ENCODE data around the gene AOPEP.

AOPEP gene

GRCh38 chr9:94976077-94976476 lies 249.6 kb downstream of the AOPEP start:
- Histone ChIP-seq H3K36me3 (ENCODE audit: control insufficient read depth in 2 of 2, insufficient read depth in 2 of 2, low read length in 2 of 2) (no peaks in the 10 kb centered on the region), H3K9ac (ENCODE audit: low read depth in 1 of 2, low read length in 2 of 2) (no peak overlapping the region), H3K4me1 (ENCODE audit: control insufficient read depth in 2 of 2, insufficient read depth in 2 of 2, low read length in 2 of 2) (peaks cover 2 to 6% of the 10 kb centered on the region in 2 donors), H3K27me3 (ENCODE audit: control insufficient read depth in 2 of 2, insufficient read depth in 2 of 2, low read length in 2 of 2) (no peaks in the 10 kb centered on the region), H3K4me3 (ENCODE audit: low read length in 2 of 2) (no peak overlapping the region), H3K9me3 (ENCODE audit: control insufficient read depth in 2 of 2, low read length in 2 of 2) (no peaks in the 10 kb centered on the region), H3K27ac (ENCODE audit: low read depth in 2 of 2, low read length in 2 of 2) (no peak overlapping the region)

- Histone ChIP-seq H3K27ac (ENCODE audit: low read depth in 2 of 2, low read length in 2 of 2) (no peak overlapping the region), H3K27me3 (ENCODE audit: control insufficient read depth in 2 of 2, insufficient read depth in 2 of 2, low read length in 2 of 2) (no peaks in the 10 kb centered on the region), H3K4me1 (ENCODE audit: control insufficient read depth in 2 of 2, insufficient read depth in 2 of 2, low read length in 2 of 2) (peaks cover 2 to 6% of the 10 kb centered on the region in 2 donors), H3K4me3 (ENCODE audit: low read length in 2 of 2) (no peak overlapping the region), H3K9me3 (ENCODE audit: control insufficient read depth in 2 of 2, low read length in 2 of 2) (no peaks in the 10 kb centered on the region), H3K36me3 (ENCODE audit: control insufficient read depth in 2 of 2, insufficient read depth in 2 of 2, low read length in 2 of 2) (no peaks in the 10 kb centered on the region), H3K9ac (ENCODE audit: low read depth in 1 of 2, low read length in 2 of 2) (no peak overlapping the region)
Observed at GRCh38 chr9:94977416-94977815, 250.9 kb downstream of the AOPEP start.

- no peak overlapping the region for H3K4me3 ChIP-seq (ENCODE audit: low read length in 2 of 2)
- no peaks in the 10 kb centered on the region for H3K27me3 ChIP-seq (ENCODE audit: control insufficient read depth in 2 of 2, insufficient read depth in 2 of 2, low read length in 2 of 2)
- no peaks in the 10 kb centered on the region for H3K9me3 ChIP-seq (ENCODE audit: control insufficient read depth in 2 of 2, low read length in 2 of 2)
- no peak overlapping the region for H3K9ac ChIP-seq (ENCODE audit: low read depth in 1 of 2, low read length in 2 of 2)
- no peaks in the 10 kb centered on the region for H3K4me1 ChIP-seq (ENCODE audit: control insufficient read depth in 2 of 2, insufficient read depth in 2 of 2, low read length in 2 of 2)
- H3K27ac ChIP-seq (ENCODE audit: low read depth in 2 of 2, low read length in 2 of 2): no peak overlapping the region
- peaks cover 0 to 4% of the 10 kb centered on the region in 2 donors for H3K36me3 ChIP-seq (ENCODE audit: control insufficient read depth in 2 of 2, insufficient read depth in 2 of 2, low read length in 2 of 2)
Observed at GRCh38 chr9:94979904-94980507, 253.5 kb downstream of the AOPEP start.

GRCh38 chr9:94980947-94981722 lies 254.6 kb downstream of the AOPEP start:
- Histone ChIP-seq H3K4me1 (ENCODE audit: control insufficient read depth in 2 of 2, insufficient read depth in 2 of 2, low read length in 2 of 2) (no peaks in the 10 kb centered on the region), H3K9me3 (ENCODE audit: control insufficient read depth in 2 of 2, low read length in 2 of 2) (no peaks in the 10 kb centered on the region), H3K36me3 (ENCODE audit: control insufficient read depth in 2 of 2, insufficient read depth in 2 of 2, low read length in 2 of 2) (peaks cover 0 to 4% of the 10 kb centered on the region in 2 donors), H3K27me3 (ENCODE audit: control insufficient read depth in 2 of 2, insufficient read depth in 2 of 2, low read length in 2 of 2) (no peaks in the 10 kb centered on the region), H3K27ac (ENCODE audit: low read depth in 2 of 2, low read length in 2 of 2) (no peak overlapping the region), H3K9ac (ENCODE audit: low read depth in 1 of 2, low read length in 2 of 2) (no peak overlapping the region), H3K4me3 (ENCODE audit: low read length in 2 of 2) (no peak overlapping the region)

GRCh38 chr9:94981723-94982090 lies 255.2 kb downstream of the AOPEP start:
- H3K4me1 ChIP-seq (ENCODE audit: control insufficient read depth in 2 of 2, insufficient read depth in 2 of 2, low read length in 2 of 2): no peaks in the 10 kb centered on the region
- no peaks in the 10 kb centered on the region for H3K9me3 ChIP-seq (ENCODE audit: control insufficient read depth in 2 of 2, low read length in 2 of 2)
- no peak overlapping the region for H3K4me3 ChIP-seq (ENCODE audit: low read length in 2 of 2)
- H3K36me3 ChIP-seq (ENCODE audit: control insufficient read depth in 2 of 2, insufficient read depth in 2 of 2, low read length in 2 of 2): peaks cover 0 to 4% of the 10 kb centered on the region in 2 donors
- no peaks in the 10 kb centered on the region for H3K27me3 ChIP-seq (ENCODE audit: control insufficient read depth in 2 of 2, insufficient read depth in 2 of 2, low read length in 2 of 2)
- H3K27ac ChIP-seq (ENCODE audit: low read depth in 2 of 2, low read length in 2 of 2): no peak overlapping the region
- no peak overlapping the region for H3K9ac ChIP-seq (ENCODE audit: low read depth in 1 of 2, low read length in 2 of 2)

GRCh38 chr9:94982211-94982610 lies 255.7 kb downstream of the AOPEP start:
- Histone ChIP-seq H3K9me3 (ENCODE audit: control insufficient read depth in 2 of 2, low read length in 2 of 2) (no peaks in the 10 kb centered on the region), H3K9ac (ENCODE audit: low read depth in 1 of 2, low read length in 2 of 2) (no peak overlapping the region), H3K27me3 (ENCODE audit: control insufficient read depth in 2 of 2, insufficient read depth in 2 of 2, low read length in 2 of 2) (no peaks in the 10 kb centered on the region), H3K27ac (ENCODE audit: low read depth in 2 of 2, low read length in 2 of 2) (no peak overlapping the region), H3K36me3 (ENCODE audit: control insufficient read depth in 2 of 2, insufficient read depth in 2 of 2, low read length in 2 of 2) (peaks cover 0 to 4% of the 10 kb centered on the region in 2 donors), H3K4me1 (ENCODE audit: control insufficient read depth in 2 of 2, insufficient read depth in 2 of 2, low read length in 2 of 2) (no peaks in the 10 kb centered on the region), H3K4me3 (ENCODE audit: low read length in 2 of 2) (no peak overlapping the region)

- Histone ChIP-seq H3K36me3 (ENCODE audit: control insufficient read depth in 2 of 2, insufficient read depth in 2 of 2, low read length in 2 of 2) (peaks cover 0 to 4% of the 10 kb centered on the region in 2 donors), H3K4me3 (ENCODE audit: low read length in 2 of 2) (no peak overlapping the region), H3K4me1 (ENCODE audit: control insufficient read depth in 2 of 2, insufficient read depth in 2 of 2, low read length in 2 of 2) (no peaks in the 10 kb centered on the region), H3K27me3 (ENCODE audit: control insufficient read depth in 2 of 2, insufficient read depth in 2 of 2, low read length in 2 of 2) (no peaks in the 10 kb centered on the region), H3K27ac (ENCODE audit: low read depth in 2 of 2, low read length in 2 of 2) (no peak overlapping the region), H3K9me3 (ENCODE audit: control insufficient read depth in 2 of 2, low read length in 2 of 2) (no peaks in the 10 kb centered on the region), H3K9ac (ENCODE audit: low read depth in 1 of 2, low read length in 2 of 2) (no peak overlapping the region)
Observed at GRCh38 chr9:94983552-94983951, 257.1 kb downstream of the AOPEP start.

GRCh38 chr9:94984891-94985476 lies 258.5 kb downstream of the AOPEP start:
- no peak overlapping the region for H3K27ac ChIP-seq (ENCODE audit: low read depth in 2 of 2, low read length in 2 of 2)
- H3K4me3 ChIP-seq (ENCODE audit: low read length in 2 of 2): no peak overlapping the region
- H3K36me3 ChIP-seq (ENCODE audit: control insufficient read depth in 2 of 2, insufficient read depth in 2 of 2, low read length in 2 of 2): peaks cover 0 to 4% of the 10 kb centered on the region in 2 donors
- no peaks in the 10 kb centered on the region for H3K27me3 ChIP-seq (ENCODE audit: control insufficient read depth in 2 of 2, insufficient read depth in 2 of 2, low read length in 2 of 2)
- no peaks in the 10 kb centered on the region for H3K4me1 ChIP-seq (ENCODE audit: control insufficient read depth in 2 of 2, insufficient read depth in 2 of 2, low read length in 2 of 2)
- H3K9me3 ChIP-seq (ENCODE audit: control insufficient read depth in 2 of 2, low read length in 2 of 2): no peaks in the 10 kb centered on the region
- H3K9ac ChIP-seq (ENCODE audit: low read depth in 1 of 2, low read length in 2 of 2): no peak overlapping the region

- H3K4me3 ChIP-seq (ENCODE audit: low read length in 2 of 2): no peak overlapping the region
- no peaks in the 10 kb centered on the region for H3K27me3 ChIP-seq (ENCODE audit: control insufficient read depth in 2 of 2, insufficient read depth in 2 of 2, low read length in 2 of 2)
- no peaks in the 10 kb centered on the region for H3K4me1 ChIP-seq (ENCODE audit: control insufficient read depth in 2 of 2, insufficient read depth in 2 of 2, low read length in 2 of 2)
- H3K9me3 ChIP-seq (ENCODE audit: control insufficient read depth in 2 of 2, low read length in 2 of 2): no peaks in the 10 kb centered on the region
- H3K9ac ChIP-seq (ENCODE audit: low read depth in 1 of 2, low read length in 2 of 2): no peak overlapping the region
- H3K27ac ChIP-seq (ENCODE audit: low read depth in 2 of 2, low read length in 2 of 2): no peak overlapping the region
- peaks cover 0 to 4% of the 10 kb centered on the region in 2 donors for H3K36me3 ChIP-seq (ENCODE audit: control insufficient read depth in 2 of 2, insufficient read depth in 2 of 2, low read length in 2 of 2)
Observed at GRCh38 chr9:94985649-94986048, 259.1 kb downstream of the AOPEP start.

GRCh38 chr9:94987731-94988130 lies 261.2 kb downstream of the AOPEP start:
- Histone ChIP-seq H3K27me3 (ENCODE audit: control insufficient read depth in 2 of 2, insufficient read depth in 2 of 2, low read length in 2 of 2) (no peaks in the 10 kb centered on the region), H3K4me1 (ENCODE audit: control insufficient read depth in 2 of 2, insufficient read depth in 2 of 2, low read length in 2 of 2) (no peaks in the 10 kb centered on the region), H3K9me3 (ENCODE audit: control insufficient read depth in 2 of 2, low read length in 2 of 2) (no peaks in the 10 kb centered on the region), H3K4me3 (ENCODE audit: low read length in 2 of 2) (no peak overlapping the region), H3K9ac (ENCODE audit: low read depth in 1 of 2, low read length in 2 of 2) (no peak overlapping the region), H3K36me3 (ENCODE audit: control insufficient read depth in 2 of 2, insufficient read depth in 2 of 2, low read length in 2 of 2) (peaks cover 0 to 4% of the 10 kb centered on the region in 2 donors), H3K27ac (ENCODE audit: low read depth in 2 of 2, low read length in 2 of 2) (no peak overlapping the region)

Data from mucosa of rectum (tissue), 2 donors.